Hepatic stellate cell (primary cell): ENCODE results near the gene PIP5KL1.

ENCODE experiments used
- DNase-seq: peaks from one replicate; pipeline ENCODE4 v3.0.0; 2011; ENCODE audit warnings: low spot score

PIP5KL1 gene

GRCh38 chr9:127968042-127968441 lies 37.5 kb upstream of the PIP5KL1 start:
- peak; percentile 51 for DNase-seq

- DNase-seq, result no peak
These were observed 36.7 kb upstream of the PIP5KL1 start for GRCh38 chr9:127967151-127967809.

DNA sequence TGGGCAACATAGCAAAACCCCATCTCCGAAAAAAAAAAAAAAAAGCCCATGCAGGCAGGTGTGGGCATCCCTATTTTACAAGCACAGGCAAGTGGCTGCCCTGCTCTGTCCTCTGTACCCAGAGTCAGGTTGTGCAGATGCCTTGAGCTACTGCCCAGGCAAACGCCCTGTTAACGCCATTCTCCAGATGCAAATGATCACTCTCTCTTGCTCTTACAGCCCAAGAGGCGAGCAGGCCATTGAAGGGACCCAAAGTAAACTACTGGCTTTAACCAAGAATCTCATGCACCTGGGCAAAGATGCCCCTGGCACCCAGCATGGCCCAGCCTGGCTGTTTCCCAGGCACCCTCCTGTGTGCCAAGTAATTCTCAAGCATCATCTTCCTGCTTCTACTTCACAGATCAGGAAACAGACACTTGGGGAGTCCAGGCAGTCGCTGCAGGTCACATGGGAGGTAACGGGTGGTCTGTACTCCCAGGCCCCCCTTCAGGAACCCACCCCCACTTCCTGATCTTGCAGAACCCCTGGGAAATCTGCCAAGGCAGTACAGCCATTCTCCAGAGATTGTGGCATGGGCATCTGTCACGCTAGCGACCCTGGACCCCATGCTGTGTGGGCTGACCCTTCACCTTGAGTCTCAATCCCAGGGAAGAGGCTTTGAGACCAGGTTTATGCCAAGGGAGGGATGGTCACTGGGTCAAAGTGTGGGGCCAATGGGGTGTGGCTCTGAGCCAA lies 36.0 kb upstream of the PIP5KL1 start:
- DNase-seq, result no peak

DNA sequence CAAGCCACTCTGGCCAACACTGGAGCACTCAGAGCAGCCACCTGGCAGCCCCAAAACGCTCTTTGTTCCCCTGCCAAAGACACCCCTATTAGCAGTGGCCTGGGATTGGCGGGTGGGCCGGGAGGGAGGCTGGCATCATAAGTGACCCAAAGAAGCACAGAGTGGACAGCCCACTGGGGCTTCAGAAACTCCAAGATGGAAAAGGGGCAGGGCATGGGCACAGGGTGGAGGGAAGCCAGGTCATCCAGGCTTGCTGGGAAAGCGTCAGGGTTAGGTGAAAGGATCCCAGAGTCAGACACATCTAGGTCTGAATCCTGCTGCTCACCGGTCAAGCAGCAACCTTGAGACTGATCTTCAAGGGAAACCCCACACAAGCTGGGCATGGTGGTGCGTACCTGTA lies 35.4 kb upstream of the PIP5KL1 start:
- DNase-seq, result no peak

GRCh38 chr9:127963359-127964064 lies 32.9 kb upstream of the PIP5KL1 start:
- peak; percentile 43 for DNase-seq

- no peak for DNase-seq
These were observed 32.4 kb upstream of the PIP5KL1 start for GRCh38 chr9:127963041-127963358.

- DNase-seq, result no peak
These were observed 31.7 kb upstream of the PIP5KL1 start for GRCh38 chr9:127962278-127962677.

- DNase-seq, result no peak
These were observed 31.1 kb upstream of the PIP5KL1 start for GRCh38 chr9:127961613-127962155.

GRCh38 chr9:127961155-127961490 lies 30.5 kb upstream of the PIP5KL1 start:
- no peak for DNase-seq

GRCh38 chr9:127960410-127961154 lies 30.0 kb upstream of the PIP5KL1 start:
- DNase-seq, result no peak

- no peak for DNase-seq
These were observed 29.3 kb upstream of the PIP5KL1 start for GRCh38 chr9:127959841-127960409.

- DNase-seq, result no peak
These were observed 28.8 kb upstream of the PIP5KL1 start for GRCh38 chr9:127959398-127959797.

- DNase-seq, result no peak
These were observed 28.2 kb upstream of the PIP5KL1 start for GRCh38 chr9:127958728-127959127.

DNA sequence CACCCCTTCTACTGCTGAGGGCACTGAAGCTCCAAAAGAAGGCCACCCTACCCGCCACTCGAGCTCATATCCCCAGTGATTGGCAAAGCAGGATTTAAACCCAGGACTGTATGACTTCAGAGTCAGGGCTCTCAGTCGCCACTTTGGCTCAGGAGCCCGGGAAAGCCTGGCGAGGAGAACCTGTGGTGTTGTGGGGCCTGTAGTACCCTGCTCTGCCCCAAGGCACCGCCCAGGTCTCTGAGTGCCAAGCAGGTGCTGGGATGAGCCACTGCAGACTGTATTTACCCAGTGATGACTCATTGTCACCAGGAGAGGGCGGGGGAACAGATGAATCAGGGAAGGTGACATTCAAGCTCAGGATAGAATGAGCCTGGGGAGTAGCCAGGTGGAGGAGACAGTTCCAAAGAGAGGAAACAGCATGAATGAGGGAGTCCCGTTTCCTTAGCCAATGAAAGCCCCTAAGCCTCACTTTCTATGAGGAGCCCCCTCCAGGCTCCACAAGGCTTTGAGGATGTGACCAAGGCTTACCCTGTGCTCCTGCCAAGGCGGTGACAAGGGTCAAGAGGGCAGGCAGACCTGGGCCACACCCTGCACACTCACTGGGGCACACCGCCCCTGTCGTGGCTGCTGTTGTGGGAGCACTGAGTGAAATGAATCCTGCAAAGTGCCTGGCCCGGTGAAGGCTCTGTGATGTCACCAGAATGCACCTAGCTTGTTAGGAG lies 24.9 kb upstream of the PIP5KL1 start:
- DNase-seq, result no peak

- DNase-seq, result no peak
These were observed 24.3 kb upstream of the PIP5KL1 start for GRCh38 chr9:127954831-127955293.

DNA sequence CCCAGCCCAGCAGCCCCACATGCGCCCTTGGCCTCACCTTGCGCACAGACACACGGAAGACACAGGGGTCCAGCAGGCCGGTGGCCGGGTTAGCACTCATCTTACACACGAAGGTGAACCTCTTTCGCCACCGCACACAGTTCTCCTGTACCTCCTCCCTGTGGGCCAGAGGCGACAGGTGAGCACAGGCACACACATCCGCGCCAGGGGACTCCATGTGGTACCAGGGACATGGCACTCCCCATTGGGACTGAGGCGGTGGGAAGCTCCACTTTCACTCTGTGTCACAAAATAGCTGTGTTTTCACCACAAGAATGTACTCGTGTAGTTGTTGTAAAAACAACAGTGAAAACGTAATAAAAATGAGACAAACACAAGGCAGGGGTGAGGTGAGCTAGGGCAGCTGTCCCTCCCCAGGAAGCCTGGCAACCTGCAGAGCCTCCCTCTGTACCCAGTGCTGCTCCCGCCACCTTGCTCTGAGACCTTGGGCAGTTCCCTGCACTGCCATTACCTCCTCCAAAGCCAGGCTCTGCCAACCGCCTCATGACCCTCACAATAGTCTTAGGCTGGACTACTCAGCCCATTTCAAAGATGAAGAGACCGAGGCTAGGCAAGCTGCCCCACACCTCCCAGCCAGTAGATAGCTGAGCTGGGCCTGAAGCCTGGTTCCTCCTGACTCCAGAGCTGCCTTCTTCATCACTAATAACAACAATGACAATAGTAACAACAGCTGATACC lies 23.4 kb upstream of the PIP5KL1 start:
- DNase-seq, result no peak

DNA sequence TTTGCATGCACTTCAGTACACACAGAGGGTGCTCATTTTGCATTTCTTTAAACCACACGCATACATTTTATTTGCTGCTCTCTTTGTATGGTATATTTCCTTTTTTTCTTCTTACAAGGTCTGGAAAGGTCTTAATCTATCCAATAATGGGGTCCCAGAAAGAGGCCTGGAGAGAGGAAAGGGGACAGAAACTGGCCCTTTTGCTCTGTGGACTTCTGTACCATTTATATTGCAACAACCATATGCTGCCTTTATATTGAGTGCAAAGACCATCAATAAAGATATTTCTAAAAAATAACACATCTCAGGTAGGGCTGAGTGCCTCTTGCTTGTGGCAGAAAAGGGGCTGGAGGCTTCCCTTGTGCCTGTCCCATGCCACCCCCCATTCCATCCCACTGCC lies 22.6 kb upstream of the PIP5KL1 start:
- no peak for DNase-seq

DNA sequence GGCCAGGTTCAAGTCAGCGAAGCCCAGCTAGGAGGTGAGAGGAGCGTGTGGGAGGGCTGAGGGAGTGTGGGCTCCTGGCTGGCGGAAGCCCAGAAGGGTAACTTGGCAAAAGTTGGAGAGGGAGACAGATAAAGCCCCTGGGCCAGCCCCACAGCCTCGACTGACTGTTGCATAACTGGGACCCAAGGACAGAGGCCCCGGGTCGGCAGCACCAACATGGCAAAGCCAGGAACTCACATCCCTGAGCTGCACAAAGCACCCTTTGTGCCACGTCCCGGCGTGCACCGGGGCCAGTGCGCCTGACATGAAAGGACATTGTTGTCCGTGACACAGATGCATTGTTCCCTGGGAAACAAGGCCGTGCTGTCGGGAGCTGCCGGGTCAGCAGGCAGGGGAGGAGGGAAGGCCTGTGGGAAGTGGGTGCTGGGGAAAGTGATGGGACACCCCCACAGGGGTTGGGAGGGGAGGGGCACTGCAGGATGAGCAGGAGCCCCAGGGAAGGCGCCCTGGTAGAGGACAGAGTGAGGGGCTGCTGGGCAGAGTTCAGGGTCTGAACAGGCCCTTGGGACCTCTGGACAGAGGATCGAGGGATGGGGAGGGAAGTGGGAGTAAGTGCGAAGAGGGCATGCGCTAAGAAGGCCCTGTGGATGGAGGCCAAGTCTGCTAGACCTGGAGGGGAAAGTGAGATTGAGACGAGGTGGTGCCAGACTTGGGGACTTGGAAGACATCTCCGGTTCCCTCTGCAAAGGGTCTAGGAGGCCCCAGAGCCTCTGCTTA lies 20.1 kb upstream of the PIP5KL1 start:
- DNase-seq, result no peak

DNA sequence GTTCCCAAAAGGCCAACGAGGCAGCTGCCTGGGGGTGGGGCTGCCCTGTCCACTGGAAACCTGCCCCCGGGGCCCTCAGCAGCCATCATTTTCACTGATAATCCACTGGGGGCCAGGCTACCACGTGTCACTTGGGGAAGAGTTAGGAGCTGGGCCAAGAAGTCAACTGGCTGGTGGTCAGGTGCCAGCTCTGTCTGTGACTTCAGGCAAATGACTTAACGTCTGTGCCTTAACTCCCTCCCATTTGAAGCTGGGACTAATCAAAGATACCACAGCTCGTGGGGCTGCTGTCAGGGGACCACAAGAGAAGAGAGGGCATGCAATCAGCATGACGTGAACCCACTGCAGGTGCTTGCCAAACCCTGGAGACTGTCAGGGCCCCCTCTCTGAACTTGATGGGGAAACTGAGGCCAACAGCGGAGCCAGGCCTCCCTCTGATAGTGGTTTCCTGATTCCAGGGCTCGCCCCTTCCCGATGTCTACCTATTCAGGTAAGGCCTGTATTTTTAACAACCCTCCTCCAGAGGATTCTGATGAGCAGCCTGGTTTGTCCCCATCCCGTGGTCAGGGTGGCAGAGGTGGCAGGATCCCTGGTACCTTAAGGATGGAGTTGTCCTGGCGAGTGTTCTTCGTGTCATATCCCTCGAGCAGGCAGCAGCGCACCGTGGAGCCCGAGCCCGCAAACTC lies 19.4 kb upstream of the PIP5KL1 start:
- DNase-seq, result no peak
